ENCODE measurements around the gene IHH.

The IHH gene

GRCh38 chr2:219094171-219094570 lies 33.5 kb upstream of the IHH start:
- TF ChIP-seq CTCF (conservative IDR thresholded peaks at IDR 0.05): no peak

GRCh38 chr2:219090436-219091299 lies 29.9 kb upstream of the IHH start:
- no peak overlapping the region for H3K27ac ChIP-seq
- no peak for TF ChIP-seq CTCF (conservative IDR thresholded peaks at IDR 0.05)

More at GRCh38 chr2:219094171-219094570, 33.5 kb upstream of the IHH start:
- no peak overlapping the region for H3K27ac ChIP-seq

- no peak overlapping the region for H3K27ac ChIP-seq
These were observed 28.6 kb upstream of the IHH start for GRCh38 chr2:219089330-219089729.

GRCh38 chr2:219087848-219088247 lies 27.1 kb upstream of the IHH start:
- no peak overlapping the region for H3K27ac ChIP-seq
- no peak for TF ChIP-seq CTCF (conservative IDR thresholded peaks at IDR 0.05)

More at GRCh38 chr2:219089330-219089729, 28.6 kb upstream of the IHH start:
- TF ChIP-seq CTCF (conservative IDR thresholded peaks at IDR 0.05): no peak

- no peak for TF ChIP-seq CTCF (conservative IDR thresholded peaks at IDR 0.05)
- no peak overlapping the region for H3K27ac ChIP-seq
These were observed 26.6 kb upstream of the IHH start for GRCh38 chr2:219087361-219087760.

- H3K27ac ChIP-seq: no peak overlapping the region
- no peak for TF ChIP-seq CTCF (conservative IDR thresholded peaks at IDR 0.05)
These were observed 25.5 kb upstream of the IHH start for GRCh38 chr2:219086196-219086595.

GRCh38 chr2:219084791-219085190 lies 24.1 kb upstream of the IHH start:
- no peak overlapping the region for H3K27ac ChIP-seq
- no peak for TF ChIP-seq CTCF (conservative IDR thresholded peaks at IDR 0.05)

Data from VCaP (cell line).